GDM1 (cell line): Measurements from ENCODE around the gene C11orf97.
"Not testable (repeated sequence)": the region's sequence is repeated elsewhere in the genome, so short reads cannot be mapped to it uniquely, and the experiment has no call there.

Experiments
- DNase-seq: peaks from one replicate; lab custom pipeline; 2025; lab: John Stamatoyannopoulos, UW

The C11orf97 gene, protein sequence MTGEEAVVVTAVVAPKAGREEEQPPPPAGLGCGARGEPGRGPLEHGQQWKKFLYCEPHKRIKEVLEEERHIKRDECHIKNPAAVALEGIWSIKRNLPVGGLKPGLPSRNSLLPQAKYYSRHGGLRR

DNA sequence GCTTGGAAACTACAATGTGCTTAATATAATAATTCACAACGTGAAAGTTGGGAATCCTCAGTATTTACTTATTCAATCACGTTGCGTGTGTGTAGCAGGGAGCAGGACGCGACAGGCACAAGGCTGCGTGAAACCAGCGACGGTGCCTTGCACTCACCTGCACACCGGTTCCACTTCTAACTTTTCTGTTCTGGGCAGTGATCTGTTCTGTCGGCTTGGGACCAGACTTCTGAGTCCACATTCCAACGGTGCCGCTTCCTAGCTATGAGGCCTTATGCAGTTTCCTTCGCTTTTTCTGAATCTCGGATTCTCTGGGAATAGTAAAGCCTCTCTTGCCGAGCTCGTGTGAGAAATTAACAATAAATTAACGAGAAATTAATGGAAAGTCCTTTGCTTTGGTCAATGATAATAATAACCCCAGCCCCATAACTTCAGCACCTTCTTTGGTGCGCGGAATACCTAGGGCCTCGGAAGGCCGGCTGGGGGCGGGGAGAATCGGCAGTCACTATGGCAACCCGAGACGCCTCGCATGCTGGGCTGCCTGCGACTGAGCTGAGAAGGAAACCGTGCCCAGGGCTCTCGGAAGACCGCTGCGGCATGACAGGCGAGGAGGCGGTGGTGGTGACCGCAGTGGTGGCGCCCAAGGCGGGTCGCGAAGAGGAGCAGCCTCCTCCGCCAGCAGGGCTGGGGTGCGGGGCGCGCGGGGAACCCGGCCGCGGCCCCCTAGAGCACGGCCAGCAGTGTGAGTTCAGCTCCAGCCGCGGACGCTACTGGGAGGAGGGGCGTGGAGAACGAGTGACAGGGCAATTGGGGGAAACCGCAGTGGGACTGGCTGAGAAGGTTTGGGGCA, at the start of gene C11orf97:
Gene C11orf97, plus strand, starts transcription at position 530 of the 850 bp plus-strand sequence. Its CDS starts 68 bp downstream, at position 598.
- no peak for DNase-seq

GRCh38 chr11:94469416-94469815, 42.8 kb upstream of the C11orf97 start:
- DNase-seq, result no peak

- DNase-seq, result peak; percentile 57
These were observed 39.1 kb upstream of the C11orf97 start for GRCh38 chr11:94472916-94473799.

DNA sequence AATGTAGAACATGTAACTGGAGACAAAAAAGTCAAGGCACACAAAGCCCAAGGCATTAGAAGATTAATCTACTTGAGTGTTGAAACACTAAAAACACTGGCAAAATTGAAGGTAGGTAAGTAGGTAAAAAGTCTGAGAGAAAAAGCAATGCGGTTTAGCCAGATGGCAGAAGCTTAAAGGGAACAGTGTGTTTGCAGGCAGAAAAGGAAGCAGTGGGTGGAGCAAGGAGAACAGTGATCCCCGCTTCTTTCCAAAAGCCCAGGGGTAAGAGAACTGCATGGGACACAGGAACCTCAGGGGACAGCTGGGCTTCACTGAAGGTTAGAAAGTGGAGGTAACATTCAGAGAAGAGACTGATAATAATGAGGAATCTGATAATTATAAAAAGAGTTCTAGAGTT, 34.6 kb upstream of the C11orf97 start:
- no peak for DNase-seq

GRCh38 chr11:94481342-94481741, 30.9 kb upstream of the C11orf97 start:
- no peak for DNase-seq

DNA sequence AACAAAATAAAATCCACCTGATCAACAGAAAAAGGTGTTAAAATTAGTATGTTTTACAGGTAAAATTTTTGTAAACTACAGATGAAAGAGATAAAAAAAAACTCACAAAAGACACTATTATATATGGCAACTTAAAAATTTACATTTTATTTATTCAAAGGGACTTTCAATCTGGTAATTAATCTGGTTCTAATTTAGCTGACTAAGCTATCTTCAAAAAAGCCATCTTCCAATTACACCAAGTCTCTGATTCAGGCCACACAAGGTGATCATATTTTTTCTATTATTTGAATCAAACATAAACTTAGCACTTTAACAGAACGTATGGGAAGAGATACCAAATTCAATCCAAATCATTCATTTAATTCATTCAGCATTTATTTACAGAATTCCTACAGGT, 26.2 kb upstream of the C11orf97 start:
- DNase-seq, result no peak

DNA sequence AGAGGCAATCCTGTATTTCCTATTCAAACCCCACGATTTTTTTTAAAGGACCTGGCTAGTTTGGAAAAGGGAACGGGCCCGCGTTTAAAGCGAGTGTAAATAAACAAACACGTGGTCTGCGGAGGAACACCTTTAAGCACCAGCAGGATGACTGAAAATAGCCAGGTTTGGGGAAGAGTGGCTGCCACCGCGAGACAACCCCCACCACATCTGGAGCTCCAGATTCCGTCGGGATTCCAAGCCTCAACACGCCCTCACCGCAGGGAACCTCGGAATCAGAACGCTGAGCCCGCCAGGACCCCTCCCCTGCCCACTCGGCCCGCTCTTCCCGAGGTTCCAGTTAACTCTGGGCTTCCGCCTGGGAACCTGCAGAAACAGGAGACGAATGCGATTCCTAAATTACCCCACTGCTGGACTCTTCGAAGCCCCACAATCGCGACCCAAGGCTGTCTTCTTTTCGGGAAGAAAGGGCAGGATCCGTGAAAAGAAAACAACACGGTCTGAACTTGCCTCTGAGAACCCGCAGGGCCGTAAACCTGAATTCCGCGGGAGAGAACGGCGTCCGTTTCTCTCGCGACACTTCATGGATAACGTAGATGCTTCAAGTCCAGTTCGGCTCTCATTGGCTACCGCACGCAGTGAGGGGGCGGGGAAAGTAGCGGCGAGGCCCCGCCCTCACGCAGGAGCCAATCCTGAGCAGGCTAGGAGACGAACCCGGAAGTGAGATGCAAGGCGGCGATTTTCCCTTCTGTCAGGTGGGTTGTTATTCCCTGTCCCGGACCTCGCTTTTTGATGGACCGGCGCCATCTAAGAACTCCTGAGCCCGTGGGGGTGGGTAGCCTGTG, 18.8 kb upstream of the C11orf97 start, which contains the start of the genes ANKRD49 and MRE11:
Gene ANKRD49, plus strand, starts transcription at position 704 of the 845 bp plus-strand sequence. CDS start 2,710 bp downstream, outside the sequence.
Gene MRE11, minus strand, starts transcription at position 564 of the 845 bp plus-strand sequence. CDS start 1,043 bp downstream, outside the sequence.
- DNase-seq, result peak; percentile 96

GRCh38 chr11:94494126-94494680, 18.1 kb upstream of the C11orf97 start:
- DNase-seq, result no peak

DNA sequence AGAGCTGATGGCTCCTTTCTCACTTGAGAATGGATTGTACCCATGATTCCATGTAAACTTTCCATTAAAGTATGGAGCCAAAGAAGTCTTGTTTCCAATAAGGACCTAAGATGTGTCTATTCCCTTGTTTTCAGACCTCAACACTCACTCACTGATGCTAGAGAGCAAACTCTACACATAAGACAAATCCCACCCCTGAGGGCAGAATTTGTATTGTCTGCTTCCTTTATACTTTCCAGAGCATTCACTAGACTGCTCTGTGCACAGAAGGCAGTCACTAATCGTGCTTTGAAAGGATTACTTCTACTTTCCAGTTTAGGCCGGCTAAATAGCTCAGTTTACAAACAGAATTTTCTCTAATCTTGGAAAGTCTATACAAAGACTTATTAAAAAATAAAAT, 12.1 kb upstream of the C11orf97 start:
- no peak for DNase-seq

GRCh38 chr11:94501522-94501921, 10.7 kb upstream of the C11orf97 start:
- no peak for DNase-seq

DNA sequence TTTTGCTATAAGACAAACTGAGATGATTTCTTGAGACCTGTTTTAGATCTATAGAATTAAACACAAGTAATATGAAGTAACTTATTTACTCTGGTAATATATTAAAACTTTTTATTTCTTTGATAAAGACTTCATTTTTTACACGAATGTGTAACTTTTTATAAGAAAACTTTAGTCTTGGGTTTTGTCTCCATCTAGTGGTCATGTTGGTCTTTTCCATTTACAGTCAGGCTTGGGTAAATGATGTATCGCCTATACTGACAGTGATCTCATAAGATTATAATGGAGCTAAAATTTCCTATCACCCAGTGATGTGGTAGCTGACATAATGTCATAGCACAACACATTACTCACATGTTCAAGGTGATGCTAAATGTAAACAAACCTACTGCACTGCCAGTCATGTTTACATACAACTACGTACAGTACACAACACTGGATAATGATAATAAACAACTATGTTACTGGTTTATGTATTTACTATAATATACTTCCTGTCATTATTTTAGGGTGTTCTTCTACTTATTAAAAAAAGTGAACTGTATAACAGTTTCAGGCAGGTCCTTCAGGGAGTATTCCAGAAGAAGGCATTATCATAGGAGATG, 7.5 kb upstream of the C11orf97 start:
- no peak for DNase-seq

- DNase-seq, result not testable (repeated sequence)
These were observed 5.7 kb upstream of the C11orf97 start for GRCh38 chr11:94506513-94506912.

DNA sequence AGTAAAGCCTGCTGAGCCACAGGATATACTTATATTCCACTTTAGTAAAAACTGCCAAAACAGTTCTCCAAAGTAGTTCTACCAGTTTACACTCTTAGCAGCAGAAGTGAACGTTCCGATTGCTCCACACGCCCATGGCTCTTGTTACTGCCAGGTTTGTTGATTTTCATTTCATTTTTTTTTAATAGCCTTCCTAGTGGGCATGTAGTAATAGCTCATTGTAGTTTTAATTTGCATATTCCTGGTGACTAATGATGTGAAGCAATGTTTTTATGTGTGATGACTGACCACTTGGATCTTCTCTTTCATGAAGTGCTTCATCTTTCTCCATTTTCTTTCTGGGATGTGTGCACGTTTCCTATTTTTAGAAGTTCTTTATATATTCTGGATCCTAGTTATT, 4.8 kb upstream of the C11orf97 start:
- DNase-seq, result no peak

- no peak for DNase-seq
These were observed 830 bp downstream of the C11orf97 start for GRCh38 chr11:94513091-94513490.

GRCh38 chr11:94515398-94515797, 3.1 kb downstream of the C11orf97 start:
- DNase-seq, result no peak

GRCh38 chr11:94516725-94517124, 4.5 kb downstream of the C11orf97 start:
- DNase-seq, result no peak

- no peak for DNase-seq
These were observed 6.0 kb downstream of the C11orf97 start for GRCh38 chr11:94518300-94518699.

DNA sequence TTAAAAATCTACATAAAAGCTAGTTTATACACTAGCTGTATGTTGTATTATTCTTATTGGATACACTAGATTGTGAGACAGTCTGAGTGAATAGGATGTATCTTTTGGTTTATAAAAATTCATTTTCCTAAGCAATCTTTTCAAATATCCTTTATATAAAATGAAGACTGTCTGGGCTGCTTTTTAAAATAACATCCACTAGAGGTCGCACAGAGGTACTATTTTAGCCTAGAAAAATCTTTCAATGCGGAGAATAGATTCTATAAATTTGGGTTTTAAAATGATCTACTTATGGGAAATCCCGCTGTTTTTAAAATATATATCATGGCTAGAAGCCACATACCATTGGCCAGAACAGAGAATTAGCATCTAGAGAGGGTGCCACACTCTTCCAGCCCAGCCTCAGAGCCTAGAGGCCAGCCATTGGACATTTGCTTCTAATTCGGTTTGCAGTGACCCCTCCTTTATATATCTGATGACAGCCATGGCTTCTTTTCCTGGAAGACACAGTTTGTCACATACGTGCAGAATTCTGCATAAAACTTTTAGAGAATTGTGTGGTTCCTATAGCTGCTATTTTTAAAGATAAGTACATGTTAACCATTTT, 7.3 kb downstream of the C11orf97 start:
- DNase-seq, result no peak

- DNase-seq, result no peak
These were observed 9.4 kb downstream of the C11orf97 start for GRCh38 chr11:94521684-94522083.

DNA sequence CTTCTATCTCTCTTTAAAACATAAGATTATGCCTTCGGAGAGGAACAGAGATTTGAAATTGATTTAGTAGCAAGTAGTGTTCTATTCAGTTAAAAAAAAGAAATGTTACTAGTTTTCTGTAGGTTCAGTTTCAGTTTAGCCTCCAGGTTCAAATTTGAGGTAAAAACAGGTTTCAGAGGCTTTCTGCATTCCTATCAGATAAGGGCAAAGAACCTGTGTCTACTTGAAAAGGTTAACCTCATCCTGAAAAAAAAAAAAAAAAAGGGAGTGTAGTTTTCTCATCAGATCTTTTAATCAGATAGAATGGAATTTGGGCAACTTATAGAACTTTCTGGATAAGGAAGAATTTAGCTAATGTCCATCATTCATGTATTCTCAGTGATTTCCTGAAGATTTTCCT, 12.1 kb downstream of the C11orf97 start:
- no peak for DNase-seq
